Endothelial cell (in vitro differentiated cells): ENCODE data around the gene HTR1B. TPM values are rescaled to one million over a fixed set of nuclear protein-coding genes. Genes with fewer than 3 reads are reported as not detected.

ENCODE experiments used
- DNase-seq: peaks from one replicate; pipeline ENCODE4 v3.0.0; 2021; ENCODE audit warnings: low spot score
- H3K27ac Mint-ChIP-seq: one replicate; pipeline ENCODE4 v1.8.0; 2021; ENCODE audit warnings: mixed read lengths, inconsistent platforms; ENCODE audit not compliant: unreplicated experiment
- H3K27me3 Mint-ChIP-seq: one replicate; pipeline ENCODE4 v1.8.0; 2021; ENCODE audit warnings: mild to moderate bottlenecking, moderate library complexity, mixed read lengths, inconsistent platforms; ENCODE audit not compliant: unreplicated experiment
- H3K36me3 Mint-ChIP-seq: one replicate; pipeline ENCODE4 v1.8.0; 2021; ENCODE audit warnings: mild to moderate bottlenecking, low read depth, mixed read lengths, inconsistent platforms; ENCODE audit not compliant: unreplicated experiment
- H3K4me1 Mint-ChIP-seq: one replicate; pipeline ENCODE4 v1.8.0; 2021; ENCODE audit warnings: mild to moderate bottlenecking, mixed read lengths, inconsistent platforms; ENCODE audit not compliant: unreplicated experiment
- H3K4me3 Mint-ChIP-seq: one replicate; pipeline ENCODE4 v1.8.0; 2021; ENCODE audit warnings: mild to moderate bottlenecking, mixed read lengths, inconsistent platforms; ENCODE audit not compliant: unreplicated experiment
- H3K9me3 Mint-ChIP-seq: one replicate; pipeline ENCODE4 v1.8.0; 2021; ENCODE audit warnings: mixed read lengths, inconsistent platforms; ENCODE audit not compliant: unreplicated experiment
- total RNA-seq: library from RNA; stranded (reverse); fragmentation: NEBNext Ultra II Directional; extraction: Animal tissue kit (Norgen Biotek cat#: 25700); gene quantifications from one replicate; pipeline ENCODE4 v1.2.1, GENCODE V29; 2021; ENCODE audit not compliant: unreplicated experiment
- TF ChIP-seq, protein P1 (sequence below): fragments of 200-600 bp; sonication (generic); IDR thresholded peaks from one replicate; pipeline ENCODE4 v1.5.0; 2021; ENCODE audit warnings: antibody characterized with exemption; ENCODE audit not compliant: unreplicated experiment

Gene HTR1B
- total RNA-seq, 1 donor from 2014 or later, result 0.33 TPM

DNA sequence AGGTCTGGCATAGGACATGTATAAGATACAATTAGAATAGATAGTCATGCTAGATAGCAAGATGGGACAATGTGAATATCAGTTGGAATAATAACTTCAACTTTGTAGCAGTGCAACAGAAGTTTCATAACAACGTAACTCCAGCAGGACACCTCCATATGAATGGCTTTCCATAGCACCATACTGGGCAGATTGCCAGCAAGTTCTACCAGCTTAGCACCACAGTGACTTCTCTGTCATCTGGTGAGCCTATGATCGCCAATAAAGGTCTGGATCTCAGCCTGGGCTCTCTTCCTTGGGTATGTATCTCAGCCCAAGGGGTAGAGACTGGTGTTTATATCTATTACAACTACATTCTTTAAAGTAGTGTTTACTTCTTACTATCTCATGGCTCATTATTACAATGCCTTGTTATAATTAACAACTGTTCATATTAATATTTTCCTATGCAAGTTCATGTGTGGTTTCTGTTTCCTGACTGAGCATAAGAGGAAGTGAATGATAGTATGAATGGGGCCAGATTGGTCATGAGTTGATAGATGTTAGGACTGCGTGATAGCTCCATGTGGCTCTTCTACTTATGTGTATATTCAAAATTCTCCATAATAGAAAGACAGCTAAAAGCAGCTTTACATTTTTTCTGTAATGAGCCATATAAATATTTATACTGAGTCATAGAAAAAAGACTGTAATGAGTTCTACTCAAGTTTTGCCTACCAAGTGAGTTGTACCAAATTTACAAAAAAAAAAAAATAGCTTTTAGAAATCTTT, 22.9 kb downstream of the HTR1B start:
- H3K4me3 Mint-ChIP-seq, result no peak overlapping the region
- no peak for DNase-seq
- no peaks in the 10 kb centered on the region for H3K9me3 Mint-ChIP-seq
- H3K27me3 Mint-ChIP-seq, result no peaks in the 10 kb centered on the region
- H3K27ac Mint-ChIP-seq, result no peak overlapping the region
- H3K36me3 Mint-ChIP-seq, result no peaks in the 10 kb centered on the region
- H3K4me1 Mint-ChIP-seq, result no peaks in the 10 kb centered on the region
- TF ChIP-seq, protein P1, sequence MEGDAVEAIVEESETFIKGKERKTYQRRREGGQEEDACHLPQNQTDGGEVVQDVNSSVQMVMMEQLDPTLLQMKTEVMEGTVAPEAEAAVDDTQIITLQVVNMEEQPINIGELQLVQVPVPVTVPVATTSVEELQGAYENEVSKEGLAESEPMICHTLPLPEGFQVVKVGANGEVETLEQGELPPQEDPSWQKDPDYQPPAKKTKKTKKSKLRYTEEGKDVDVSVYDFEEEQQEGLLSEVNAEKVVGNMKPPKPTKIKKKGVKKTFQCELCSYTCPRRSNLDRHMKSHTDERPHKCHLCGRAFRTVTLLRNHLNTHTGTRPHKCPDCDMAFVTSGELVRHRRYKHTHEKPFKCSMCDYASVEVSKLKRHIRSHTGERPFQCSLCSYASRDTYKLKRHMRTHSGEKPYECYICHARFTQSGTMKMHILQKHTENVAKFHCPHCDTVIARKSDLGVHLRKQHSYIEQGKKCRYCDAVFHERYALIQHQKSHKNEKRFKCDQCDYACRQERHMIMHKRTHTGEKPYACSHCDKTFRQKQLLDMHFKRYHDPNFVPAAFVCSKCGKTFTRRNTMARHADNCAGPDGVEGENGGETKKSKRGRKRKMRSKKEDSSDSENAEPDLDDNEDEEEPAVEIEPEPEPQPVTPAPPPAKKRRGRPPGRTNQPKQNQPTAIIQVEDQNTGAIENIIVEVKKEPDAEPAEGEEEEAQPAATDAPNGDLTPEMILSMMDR, result no peak

- DNase-seq, result no peak
- no peak overlapping the region for H3K4me3 Mint-ChIP-seq
- no peak overlapping the region for H3K27ac Mint-ChIP-seq
- no peaks in the 10 kb centered on the region for H3K9me3 Mint-ChIP-seq
- H3K36me3 Mint-ChIP-seq, result no peaks in the 10 kb centered on the region
- H3K27me3 Mint-ChIP-seq, result peaks cover 1% of the 10 kb centered on the region
- no peaks in the 10 kb centered on the region for H3K4me1 Mint-ChIP-seq
- TF ChIP-seq, protein P1, result no peak
These were observed 29.4 kb downstream of the HTR1B start for GRCh38 chr6:77433888-77434287.

- no peak for DNase-seq
- no peaks in the 10 kb centered on the region for H3K4me1 Mint-ChIP-seq
- H3K9me3 Mint-ChIP-seq, result no peaks in the 10 kb centered on the region
- H3K27me3 Mint-ChIP-seq, result peaks cover 1% of the 10 kb centered on the region
- TF ChIP-seq, protein P1, result no peak
- no peak overlapping the region for H3K4me3 Mint-ChIP-seq
- no peaks in the 10 kb centered on the region for H3K36me3 Mint-ChIP-seq
- no peak overlapping the region for H3K27ac Mint-ChIP-seq
These were observed 32.8 kb downstream of the HTR1B start for GRCh38 chr6:77430504-77430903.

DNA sequence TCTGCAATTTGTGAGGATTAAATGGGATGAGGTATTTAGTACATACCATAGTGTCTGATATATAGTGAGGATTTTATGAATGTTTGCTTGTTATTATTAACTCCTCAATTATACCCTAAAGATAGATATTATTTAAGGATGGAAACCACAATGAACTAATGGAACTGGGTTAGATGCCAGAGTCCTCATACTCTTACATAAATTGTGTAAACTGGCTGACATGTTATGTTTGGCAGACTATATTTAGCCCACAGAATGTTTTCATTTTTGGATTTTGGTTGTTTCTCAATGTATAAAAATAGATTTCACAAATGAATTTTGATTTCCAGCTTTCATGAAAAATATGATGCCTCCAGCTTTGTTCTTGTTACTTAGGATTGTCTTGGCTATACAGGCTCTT, 37.6 kb downstream of the HTR1B start:
- H3K27ac Mint-ChIP-seq, result no peak overlapping the region
- H3K27me3 Mint-ChIP-seq, result no peaks in the 10 kb centered on the region
- TF ChIP-seq, protein P1, result no peak

GRCh38 chr6:77425216-77425615, 38.1 kb downstream of the HTR1B start:
- Mint-ChIP-seq H3K27ac (no peak overlapping the region), H3K4me3 (no peak overlapping the region), H3K9me3 (no peaks in the 10 kb centered on the region), H3K36me3 (no peaks in the 10 kb centered on the region), H3K27me3 (no peaks in the 10 kb centered on the region), H3K4me1 (no peaks in the 10 kb centered on the region)
- TF ChIP-seq, protein P1, result no peak
- no peak for DNase-seq

More for the DNA sequence above, 37.6 kb downstream of the HTR1B start:
- Mint-ChIP-seq H3K4me3 (no peak overlapping the region), H3K36me3 (no peaks in the 10 kb centered on the region), H3K4me1 (no peaks in the 10 kb centered on the region), H3K9me3 (no peaks in the 10 kb centered on the region)
- no peak for DNase-seq
